HG03457 (cell line): ENCODE data around the gene GABRP.

Source experiments
- ATAC-seq: cut with Tn5 transposase; IDR thresholded peaks from one replicate; pipeline ENCODE4 v1.9.1; 2021; ENCODE audit warnings: moderate number of reproducible peaks; ENCODE audit not compliant: unreplicated experiment

Gene GABRP, protein sequence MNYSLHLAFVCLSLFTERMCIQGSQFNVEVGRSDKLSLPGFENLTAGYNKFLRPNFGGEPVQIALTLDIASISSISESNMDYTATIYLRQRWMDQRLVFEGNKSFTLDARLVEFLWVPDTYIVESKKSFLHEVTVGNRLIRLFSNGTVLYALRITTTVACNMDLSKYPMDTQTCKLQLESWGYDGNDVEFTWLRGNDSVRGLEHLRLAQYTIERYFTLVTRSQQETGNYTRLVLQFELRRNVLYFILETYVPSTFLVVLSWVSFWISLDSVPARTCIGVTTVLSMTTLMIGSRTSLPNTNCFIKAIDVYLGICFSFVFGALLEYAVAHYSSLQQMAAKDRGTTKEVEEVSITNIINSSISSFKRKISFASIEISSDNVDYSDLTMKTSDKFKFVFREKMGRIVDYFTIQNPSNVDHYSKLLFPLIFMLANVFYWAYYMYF

DNA sequence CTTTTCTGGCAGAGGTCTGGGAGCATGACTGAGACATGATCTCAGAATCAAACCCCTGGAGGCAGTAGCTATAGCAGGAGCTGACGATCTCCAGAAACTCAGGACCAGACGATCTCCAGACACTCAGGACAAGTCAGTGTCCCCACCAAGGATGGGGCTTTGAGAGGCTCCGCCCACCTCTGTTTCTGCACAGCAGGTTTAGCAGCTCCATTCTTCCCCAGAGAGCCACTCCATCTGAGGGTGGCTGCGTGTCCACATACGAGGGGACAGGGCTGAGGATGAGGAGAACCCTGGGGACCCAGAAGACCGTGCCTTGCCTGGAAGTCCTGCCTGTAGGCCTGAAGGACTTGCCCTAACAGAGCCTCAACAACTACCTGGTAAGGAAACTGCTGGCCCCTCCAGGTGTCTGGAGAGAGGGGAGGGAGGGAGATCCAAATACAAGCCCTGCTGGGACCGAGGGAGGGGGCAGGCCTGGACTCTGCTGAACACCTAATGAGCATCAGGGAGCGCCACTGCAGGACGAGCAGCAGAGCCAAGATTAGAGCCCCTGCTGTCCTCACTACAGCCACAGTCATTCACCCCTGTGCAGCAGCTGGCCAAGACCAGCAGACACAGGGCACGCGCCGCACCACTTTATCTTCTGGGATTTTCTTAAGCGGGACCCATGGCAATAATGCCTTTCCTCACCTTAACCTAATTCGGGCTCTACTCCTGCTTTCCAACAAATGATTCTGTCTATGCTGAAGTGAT, at the start of gene GABRP:
TSS of gene GABRP (plus strand) at position 228 of the 750 bp plus-strand sequence. CDS start 4,891 bp downstream, outside the sequence.
- no peak for ATAC-seq

DNA sequence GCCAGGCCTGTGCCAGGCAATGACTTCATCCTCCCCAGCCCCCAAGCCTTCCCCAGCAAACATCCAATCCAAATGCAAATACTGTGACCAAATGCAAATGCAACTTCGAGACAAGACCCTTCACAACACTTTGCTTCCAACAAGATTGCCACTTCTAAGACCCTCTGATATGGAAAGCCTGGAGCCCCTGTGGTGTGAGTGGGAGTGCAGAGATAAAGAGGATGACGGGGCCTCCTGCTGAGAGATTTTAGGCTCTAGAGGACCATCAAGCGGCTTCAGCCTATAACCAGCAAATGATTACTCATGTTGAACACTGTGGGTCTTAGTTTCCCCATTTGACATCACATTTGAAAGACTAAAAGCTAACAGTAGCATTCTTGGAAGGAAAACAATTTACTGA, 46.6 kb upstream of the GABRP start:
- no peak for ATAC-seq

DNA sequence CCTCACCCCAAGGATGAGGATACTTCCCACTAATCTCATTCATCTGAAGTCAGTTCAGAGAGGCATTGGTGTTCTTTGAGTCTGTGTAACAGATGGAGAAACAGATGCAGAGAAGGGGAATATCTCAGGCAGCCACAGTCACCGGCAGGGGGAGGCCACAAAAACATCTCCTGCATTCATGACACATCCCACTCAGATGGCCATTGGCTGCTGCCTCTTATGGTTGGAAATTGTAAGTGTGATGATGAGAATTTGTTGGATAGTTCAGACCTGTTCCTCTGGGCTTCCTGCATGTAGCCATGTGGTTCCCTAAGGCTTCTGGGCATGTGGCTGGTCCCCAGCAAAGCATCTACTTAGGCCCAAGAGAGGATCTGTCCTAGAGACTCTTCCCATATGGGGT, 45.9 kb upstream of the GABRP start:
- no peak for ATAC-seq

DNA sequence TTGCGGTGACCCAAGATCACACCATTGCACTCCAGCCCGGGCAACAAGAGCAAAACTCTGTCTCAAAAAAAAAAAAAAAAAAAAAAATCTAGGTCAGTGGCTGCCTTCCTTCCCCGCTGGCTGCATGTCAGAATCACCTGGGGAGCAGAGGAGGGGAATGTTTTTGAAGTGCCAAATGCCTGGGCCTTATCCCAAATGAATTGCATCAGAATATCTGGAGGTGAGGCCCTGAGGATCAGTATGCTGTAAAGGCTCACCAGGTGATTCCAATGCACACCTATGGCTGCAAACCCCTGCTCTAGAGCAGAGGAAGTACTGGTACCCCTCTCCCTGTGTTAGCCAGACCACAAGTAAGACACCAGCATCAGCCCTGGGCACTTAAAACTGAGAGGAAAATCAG, 44.7 kb upstream of the GABRP start:
- no peak for ATAC-seq

DNA sequence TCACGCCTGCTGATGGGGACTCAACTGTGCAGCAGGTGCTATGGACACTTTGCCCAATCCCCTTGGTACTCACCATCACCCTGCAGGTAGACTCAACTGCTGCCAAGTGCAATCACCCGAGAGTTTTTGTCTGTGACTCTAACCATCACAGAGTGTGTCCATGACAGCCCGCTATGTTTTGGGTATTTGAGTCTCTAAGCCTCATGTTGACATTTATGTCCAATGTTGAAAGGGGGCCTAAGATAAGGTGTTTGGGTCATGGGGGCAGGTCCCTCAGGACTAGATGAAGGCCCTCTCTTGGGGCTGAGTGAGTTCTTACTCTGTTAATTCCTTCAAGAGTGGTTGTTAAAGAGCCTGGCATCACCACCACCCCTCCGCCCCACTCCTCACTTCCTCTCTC, 44.1 kb upstream of the GABRP start:
- ATAC-seq: no peak

DNA sequence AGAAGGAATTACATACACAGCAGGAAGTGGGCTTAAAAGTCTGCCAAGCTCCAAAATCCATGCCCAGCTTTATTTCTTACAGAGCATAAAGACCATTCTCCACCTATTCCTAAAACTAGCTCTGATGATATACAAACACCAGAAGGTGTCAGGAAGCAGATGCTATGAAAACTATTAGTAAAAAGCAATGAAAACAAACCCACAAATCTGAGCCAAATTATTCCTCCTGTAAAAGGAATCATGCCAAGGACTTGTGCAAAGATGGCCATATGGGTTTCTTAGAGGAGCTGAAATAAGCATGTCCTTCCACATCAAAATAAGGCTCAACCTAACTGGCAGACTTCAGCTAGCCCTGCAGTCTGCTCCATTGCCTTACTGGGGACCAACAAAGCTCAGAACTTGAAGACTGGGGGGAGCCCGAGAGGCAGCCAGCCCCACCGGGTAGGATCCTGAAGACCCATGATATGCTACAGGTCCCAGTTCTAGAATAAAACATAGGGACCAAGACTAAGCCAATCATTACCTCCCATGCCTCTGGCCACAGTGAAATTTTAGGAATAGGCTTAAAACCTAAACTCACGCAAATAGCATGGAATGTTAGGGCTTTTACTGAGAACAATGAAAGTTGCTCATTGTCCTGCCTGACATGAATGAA, 42.8 kb upstream of the GABRP start:
- ATAC-seq: no peak

DNA sequence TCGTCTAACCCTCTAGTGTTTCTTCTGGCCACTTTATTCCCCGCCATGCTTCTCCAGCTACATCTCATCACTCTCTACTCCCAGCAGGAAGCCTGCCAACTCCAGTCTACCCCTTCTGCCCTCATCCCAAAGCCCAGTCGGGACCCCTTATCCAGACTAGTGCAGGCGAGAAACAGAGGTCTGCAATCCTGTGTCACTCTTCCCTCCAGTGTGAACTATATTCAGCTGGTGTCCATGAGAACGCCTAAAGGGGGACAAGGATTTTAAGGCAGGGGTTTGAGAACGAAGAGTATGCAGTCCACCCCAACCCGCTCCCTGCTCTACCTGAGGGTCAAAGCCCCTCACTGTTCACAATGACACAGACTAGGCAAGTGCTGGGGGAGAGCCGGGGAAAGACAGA, 41.7 kb upstream of the GABRP start:
- no peak for ATAC-seq

DNA sequence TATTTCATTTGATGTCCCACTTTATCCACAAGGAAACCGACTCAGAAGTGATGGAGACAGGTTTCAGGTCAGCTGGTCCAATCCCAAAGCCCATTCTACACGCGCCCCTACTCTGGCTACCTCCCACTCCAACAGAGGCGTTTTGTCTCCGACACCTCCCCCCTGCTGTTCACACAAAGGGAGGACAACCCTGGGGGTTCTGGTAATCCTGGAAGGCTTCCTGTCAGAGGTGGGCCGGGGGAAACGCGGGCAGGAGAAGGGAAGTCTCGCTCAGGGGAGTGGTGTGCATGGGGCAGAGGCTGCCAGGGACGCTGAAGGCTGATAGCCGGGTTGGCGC, 39.7 kb upstream of the GABRP start:
- ATAC-seq: no peak

DNA sequence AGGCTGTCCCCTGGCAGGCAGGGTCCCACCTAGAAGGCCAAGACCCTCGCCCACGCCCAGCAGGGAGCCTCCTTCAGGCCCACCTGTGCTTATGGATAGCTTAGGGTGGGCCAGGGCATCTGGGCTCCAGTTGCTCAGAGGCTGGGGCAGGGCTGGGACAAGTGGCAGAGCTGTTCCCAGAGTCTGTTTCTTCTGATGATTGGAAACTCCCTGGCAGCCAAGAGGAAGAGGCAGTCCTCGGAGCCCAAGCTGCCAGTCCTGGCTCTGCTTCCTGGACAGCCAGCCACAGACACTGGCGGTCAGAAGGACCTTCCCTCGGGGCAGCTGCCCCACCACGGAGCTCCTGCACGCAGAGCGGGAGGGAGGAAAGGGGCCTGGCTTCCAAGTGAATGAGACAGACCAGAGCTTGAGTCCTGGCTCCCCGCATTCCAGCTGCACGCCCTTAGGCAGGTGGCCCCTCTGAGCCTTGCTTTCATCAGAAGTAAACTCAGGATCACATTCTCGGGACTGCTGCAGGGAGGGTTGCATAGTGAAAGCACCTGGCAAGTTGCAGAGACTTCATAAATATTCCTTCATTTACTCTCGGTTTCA, 37.9 kb upstream of the GABRP start:
- no peak for ATAC-seq

DNA sequence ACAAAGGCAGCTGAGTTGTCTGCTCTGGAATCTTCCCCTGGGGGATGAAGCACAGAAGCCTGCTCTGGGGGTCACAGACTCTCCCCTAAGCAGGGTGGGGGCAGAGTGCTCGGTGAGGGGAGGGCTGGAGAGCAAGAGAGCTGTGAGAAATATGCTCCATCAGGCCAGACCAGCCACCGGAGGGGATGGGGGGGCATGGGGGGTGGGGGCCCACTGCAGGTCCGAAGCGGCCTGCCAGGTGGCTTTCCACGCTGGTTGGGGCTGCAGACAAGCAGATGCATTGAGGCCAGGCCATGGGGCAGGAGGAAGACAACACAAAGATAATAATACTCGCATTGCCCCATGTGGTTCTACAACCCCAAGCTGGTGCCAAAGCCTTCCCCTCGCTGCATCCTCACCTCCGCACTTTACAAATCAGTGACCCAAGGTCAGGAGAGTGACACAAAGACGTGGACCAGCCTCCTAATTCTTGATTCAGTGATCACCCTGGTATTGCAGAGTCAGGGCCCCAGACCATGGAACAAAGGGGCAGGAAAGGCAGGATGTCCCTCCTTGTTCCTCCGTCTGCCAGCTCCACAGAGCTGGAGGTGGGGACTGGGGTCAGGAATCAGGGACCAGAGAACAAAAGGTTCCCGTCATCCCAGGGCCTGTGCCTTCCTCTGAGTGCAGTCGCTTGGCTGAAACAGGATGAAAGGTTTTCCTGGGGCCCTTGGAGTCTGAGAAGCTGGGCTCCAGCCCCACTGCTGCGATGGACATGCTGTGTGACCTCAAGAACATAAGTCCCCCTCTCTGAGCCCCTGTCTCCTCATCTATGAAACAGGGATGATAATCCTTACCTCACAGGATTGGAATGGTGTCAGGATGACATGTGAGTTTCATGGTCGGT, 37.2 kb upstream of the GABRP start:
- no peak for ATAC-seq

DNA sequence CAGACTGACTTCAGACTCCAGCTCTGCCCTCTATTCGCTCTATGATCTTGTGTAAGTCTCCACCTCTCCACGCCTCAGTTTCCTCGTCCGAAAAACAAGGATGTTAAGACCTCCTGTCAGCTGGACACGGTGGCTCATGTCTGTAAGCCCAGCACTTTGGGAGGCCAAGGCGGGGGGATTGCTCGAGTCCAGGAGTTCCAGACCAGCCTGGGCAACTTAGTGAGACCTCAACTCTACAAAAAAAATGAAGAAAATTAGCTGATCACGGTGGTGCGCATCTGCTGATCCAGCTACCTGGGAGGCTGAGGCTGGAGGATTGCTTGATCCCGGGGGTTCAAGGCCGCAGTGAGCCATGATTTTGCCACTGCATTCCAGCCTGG, 36.6 kb upstream of the GABRP start:
- ATAC-seq: no peak

DNA sequence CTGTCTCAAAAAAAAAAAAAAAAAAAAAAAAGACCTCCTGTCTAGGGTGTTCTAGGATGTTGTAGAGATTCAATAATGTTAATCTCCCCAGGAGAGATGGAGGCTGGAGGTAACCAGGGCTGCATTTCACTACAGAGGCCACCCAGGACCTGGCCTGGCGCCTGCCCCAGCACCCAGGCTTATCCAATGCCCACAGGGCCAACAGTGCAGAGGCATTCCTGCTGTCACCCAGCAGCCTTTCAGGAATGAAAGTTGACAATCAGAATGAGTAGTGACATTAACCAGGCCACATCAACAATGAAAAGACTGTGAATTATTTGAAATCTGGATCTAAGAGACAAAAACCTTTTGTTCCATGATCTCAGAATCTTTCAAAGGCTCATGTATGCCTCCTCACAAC, 36.2 kb upstream of the GABRP start:
- no peak for ATAC-seq

DNA sequence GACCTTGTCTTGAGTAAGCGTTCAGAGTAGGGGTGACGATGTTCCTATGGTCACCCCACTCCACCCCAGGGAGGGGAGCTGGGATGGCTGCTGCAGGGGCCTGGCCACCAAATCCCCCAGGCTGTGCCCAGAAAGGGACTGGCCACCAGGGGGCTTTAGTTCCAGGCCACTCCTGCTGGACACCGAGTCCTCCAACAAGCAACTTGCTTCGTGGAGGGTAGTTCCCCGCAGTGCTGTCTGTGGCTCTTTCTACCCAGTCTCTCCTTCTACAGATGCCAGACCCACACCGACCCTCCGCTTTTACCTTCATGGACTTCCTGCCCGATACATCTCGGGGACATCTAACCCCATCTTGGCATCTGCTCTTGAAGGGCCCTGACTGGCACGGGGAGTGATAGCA, 35.7 kb upstream of the GABRP start:
- no peak for ATAC-seq

DNA sequence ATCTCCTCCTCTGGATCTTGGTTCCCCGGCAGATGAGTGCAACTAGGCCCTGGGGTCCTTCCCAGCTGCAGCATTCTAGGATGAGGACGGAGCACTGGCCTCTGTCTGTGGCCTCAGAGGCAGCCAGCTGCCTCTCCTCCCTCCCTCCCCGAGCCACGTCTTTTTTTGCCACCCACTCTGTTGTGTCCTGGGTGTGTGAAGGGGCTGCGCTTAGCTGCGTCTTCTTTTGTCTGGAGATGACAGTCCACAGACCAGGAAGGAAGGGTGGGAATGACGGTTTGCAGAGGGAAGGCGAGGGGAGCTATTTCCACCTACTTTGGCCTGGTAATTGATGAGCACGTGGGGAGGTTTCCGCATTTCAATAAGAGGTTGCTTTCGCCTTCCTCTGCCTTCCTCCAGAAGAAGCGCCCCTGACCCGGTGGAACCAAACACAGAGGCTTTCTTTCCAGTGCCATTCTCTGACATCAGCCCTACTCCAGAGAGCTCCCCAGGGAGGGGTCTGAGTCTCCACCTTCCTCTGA, 34.5 kb upstream of the GABRP start:
- no peak for ATAC-seq

DNA sequence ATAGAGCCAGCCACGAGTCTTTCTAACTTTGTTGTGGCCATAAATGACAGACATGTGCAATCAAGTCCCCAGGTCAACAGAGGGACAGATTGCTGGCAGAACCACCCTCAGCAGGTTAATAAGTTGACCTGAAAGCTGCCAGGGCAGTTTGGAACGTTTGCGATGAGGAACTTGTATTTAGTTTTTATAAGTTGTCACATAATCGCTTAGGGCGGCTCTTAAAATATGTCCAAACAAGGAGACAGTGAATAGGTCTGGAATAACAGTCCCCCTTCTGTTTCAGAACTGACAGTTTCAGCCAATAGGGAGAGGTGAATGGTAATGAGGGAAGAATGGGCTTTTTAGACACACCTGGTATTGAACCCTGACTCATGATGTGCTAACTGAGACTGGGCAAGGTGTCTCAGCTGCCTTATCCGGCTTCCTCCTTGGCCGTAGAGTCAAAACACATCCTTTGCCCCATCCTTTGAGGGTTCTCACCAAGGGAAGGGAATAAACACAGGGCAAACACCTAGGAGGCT, 33.6 kb upstream of the GABRP start:
- ATAC-seq: no peak

DNA sequence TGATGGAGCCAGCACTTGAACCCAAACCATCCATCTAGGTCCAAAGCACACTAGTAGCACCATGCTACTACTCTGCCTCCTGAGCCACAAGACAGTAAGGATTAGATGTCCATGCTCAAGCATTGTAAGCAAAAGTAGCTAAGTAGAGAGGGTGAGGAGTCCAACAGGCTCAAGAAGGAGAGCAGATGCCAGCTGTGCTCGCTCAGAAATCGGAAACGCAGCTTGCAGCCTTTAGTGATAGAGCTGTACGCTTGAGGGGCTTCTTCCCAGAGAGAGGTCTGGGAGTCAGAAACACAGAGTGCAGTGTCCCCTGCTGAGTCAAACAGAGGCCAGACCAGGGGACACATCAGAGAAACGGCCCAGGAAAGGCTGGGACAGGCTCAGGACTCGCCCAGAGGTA, 32.7 kb upstream of the GABRP start:
- ATAC-seq: no peak

DNA sequence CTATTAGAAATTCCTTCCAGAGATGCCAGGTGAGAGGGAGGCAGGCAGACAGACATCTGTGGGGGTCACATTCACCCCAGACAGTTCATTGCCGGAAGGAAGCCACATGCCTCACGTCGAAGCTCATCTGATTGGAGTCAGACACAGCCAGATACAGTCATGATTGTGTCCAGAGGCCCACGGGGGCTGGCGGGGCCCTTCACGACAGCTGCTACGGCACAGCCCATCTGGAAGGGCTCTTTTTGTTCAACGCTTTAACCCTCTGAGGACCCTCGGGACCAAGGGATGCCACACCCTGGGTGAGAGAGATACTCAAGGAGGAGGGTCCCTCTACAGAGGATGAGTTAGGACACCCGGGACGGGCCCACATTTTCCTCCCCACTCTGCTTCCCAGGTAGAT, 31.9 kb upstream of the GABRP start:
- ATAC-seq: no peak

DNA sequence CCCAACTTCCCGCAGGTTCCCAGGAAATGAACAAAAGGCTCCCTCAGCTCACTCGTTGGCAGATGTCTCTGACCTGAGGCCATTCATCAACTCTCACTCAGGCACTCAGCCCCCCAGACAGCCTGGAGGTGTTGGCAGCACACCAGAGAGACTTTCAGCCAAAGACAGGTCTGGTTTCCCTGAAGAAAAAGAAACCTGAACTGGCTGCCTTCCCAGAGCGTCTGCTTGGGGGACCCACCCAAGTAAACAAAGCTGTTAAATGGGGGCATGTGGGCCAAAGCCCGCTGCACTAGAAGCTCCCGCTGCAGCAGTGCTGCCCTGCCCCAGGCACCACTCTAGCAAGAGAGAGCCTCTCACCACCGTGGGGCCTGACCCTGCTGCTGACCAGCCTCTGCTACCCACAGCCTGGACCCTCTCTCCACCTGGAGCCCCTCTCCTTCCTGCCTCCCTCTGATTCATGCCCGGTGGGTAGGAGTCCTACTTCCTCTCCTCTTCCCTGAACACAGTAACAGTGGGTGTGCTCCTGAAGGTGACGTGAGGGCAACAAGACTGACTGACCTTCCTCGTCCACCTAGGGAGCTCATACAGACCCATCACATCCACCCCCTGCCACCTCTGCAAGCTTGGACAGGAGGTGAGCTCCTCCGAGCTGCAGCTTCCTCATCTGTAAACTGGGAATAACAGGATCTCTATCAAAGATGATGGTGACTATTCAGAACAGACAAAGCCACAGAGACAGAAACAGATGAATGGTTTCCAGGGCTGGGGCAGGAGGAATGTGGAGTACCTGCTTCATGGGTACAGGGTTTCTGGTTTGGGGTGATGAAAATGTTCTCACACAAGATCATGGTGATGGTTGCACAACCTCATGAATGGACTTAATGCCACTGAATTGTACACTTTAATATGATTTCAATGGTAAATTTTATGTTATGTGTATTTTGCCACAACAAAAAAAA, 31.0 kb upstream of the GABRP start:
- no peak for ATAC-seq

DNA sequence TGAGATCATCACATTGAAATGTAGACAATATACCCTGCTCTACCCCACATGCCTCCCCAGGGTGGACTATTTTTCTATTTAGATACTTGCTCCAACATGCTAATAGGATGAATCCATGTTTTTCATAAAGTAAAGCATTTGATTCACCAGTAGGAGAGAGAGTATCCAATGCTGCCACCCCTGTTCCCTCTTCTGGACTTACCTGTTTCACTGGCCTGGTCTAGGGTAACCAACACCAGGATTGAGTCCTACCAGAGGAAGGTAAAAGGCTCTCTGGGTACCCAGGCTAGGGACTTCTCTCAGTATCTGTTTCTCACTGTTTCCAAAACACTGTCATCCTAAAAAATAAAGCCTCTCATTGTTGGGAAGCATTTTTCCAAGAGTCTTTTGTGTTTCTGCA, 30.2 kb upstream of the GABRP start:
- ATAC-seq: no peak
